Measurements from ENCODE around the gene RAB3IL1. TPM values are rescaled to one million over a fixed set of nuclear protein-coding genes. Genes with fewer than 3 reads are reported as not detected.

RAB3IL1 gene
- total RNA-seq, 1 experiment from 2014 or later = 5.8 TPM

DNA sequence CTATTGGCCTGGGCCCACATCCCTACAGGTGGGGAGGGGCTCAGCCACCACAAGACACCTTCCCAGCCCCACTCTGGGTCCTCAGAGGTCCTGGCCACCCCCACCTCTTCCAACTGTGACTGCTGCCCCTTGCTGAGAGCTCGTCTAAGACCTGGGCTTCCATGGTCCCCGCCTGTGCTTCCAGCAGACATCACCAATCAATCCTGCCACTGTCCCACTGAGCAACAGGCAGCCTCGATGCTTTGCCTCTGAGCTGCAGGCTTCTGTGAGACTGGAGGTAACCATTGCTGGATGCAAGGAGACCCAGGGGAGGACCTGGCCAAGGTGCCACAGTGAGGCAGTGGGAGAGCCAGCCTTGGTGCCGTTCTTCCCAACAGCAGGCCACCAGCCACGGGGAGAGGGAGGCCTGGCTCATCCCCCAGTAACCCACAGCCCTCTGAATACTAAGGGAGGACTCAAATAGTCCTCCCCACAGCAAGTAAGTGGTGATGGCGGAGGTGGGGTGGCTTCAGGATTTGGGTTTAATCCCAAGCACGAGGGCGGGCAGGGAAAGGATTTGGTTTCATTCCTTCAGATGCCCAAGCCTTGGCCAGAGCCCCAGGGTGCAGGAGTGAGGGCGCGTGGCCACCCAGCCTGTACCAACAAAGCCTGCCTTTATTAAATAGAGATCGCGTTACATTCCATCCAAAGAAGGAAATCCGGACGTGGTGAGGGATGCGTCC is 20.5 kb downstream of the RAB3IL1 start:
- no peaks in the 10 kb centered on the region for H3K27me3 ChIP-seq (ENCODE audit: control insufficient read depth, insufficient read depth, low read length)
- no peak overlapping the region for H3K4me3 ChIP-seq (ENCODE audit: insufficient read depth, low read depth, low read length)
- no peaks in the 10 kb centered on the region; the same call in 1 of the 2 replicates for H3K36me3 ChIP-seq (replicated peaks; ENCODE audit: control insufficient read depth, insufficient read depth, low read length)
- DNase-seq = no peak

DNA sequence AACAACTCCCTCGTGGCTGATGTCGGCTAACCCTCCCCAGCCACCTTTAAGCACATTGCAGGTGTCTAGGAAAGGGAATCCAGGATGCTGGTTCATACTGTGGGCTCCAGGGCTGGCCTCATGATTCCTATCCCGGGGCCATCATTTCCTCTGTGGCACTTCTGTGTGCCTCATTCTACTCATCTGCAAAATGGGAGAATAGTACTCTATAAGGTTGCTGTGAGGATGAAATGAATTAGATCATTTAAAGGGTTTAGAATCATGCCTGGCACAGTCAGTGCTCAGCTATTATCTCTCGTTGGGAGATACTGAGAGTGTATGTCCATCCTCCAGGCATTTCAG is 21.7 kb downstream of the RAB3IL1 start:
- no peak for DNase-seq

DNA sequence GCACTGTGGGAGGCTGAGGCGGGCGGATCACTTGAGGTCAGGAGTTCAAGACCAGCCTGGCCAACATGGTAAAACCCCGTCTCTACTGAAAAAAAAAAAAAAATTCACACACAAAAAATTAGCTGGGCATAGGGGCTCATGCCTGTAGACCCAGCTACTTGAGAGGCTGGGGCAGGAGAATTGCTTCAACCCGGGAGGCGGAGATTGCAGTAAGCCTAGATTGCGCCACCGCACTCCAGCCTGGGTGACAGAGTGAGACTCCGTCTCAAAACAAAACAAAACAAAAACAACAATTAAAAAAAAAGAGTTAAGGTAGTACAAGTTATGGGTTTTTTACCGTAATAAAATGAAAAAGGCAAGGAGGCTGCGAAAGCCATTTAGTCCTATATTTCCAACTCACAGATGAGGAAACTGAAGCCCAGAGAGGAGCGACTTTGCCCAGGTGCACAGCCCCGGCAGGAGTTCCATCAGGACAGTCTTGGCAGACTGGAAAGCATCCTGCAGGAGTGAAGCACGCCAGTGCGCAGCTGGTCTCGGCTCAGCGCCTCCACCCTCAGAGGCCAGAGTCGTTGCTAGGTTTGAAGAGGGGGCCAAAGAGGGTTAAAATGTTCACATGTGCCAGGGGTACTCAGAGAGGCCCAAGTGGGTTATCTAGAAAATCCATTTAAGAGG is 22.2 kb downstream of the RAB3IL1 start:
- H3K36me3 ChIP-seq (replicated peaks; ENCODE audit: control insufficient read depth, insufficient read depth, low read length) = no peaks in the 10 kb centered on the region
- no peak overlapping the region for H3K4me3 ChIP-seq (ENCODE audit: insufficient read depth, low read depth, low read length)
- peaks cover 3% of the 10 kb centered on the region; the same call in 1 of the 2 replicates for H3K27me3 ChIP-seq (ENCODE audit: control insufficient read depth, insufficient read depth, low read length)

More for the DNA sequence above, 21.7 kb downstream of the RAB3IL1 start:
- peaks cover 3% of the 10 kb centered on the region; the same call in 1 of the 2 replicates for H3K27me3 ChIP-seq (ENCODE audit: control insufficient read depth, insufficient read depth, low read length)
- H3K4me3 ChIP-seq (ENCODE audit: insufficient read depth, low read depth, low read length) = no peak overlapping the region
- H3K36me3 ChIP-seq (replicated peaks; ENCODE audit: control insufficient read depth, insufficient read depth, low read length) = no peaks in the 10 kb centered on the region

DNA sequence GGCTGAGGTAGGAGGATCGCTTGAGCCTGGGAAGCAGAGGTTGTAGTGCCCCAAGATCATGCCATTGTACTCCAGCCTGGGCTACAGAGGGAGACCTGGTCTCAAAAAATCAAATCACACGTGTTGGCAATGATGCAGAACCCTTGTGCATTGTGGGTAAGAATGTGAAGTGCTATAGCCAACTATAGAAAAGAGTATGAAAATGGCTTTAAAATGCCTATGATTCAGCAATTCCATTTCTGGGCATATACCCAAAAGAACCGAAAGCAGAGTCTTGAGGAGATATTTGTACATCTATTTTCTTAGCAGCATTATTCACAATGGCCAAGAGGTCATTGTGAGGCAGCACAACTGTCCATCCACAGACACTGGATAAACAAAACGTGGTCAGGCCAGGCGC is 23.4 kb downstream of the RAB3IL1 start:
- Histone ChIP-seq H3K4me3 (ENCODE audit: insufficient read depth, low read depth, low read length) (no peak overlapping the region), H3K36me3 (replicated peaks; ENCODE audit: control insufficient read depth, insufficient read depth, low read length) (no peaks in the 10 kb centered on the region), H3K27me3 (ENCODE audit: control insufficient read depth, insufficient read depth, low read length) (peaks cover 3% of the 10 kb centered on the region; the same call in 1 of the 2 replicates)
- DNase-seq = no peak

More for the DNA sequence above, 22.2 kb downstream of the RAB3IL1 start:
- no peak for DNase-seq

DNA sequence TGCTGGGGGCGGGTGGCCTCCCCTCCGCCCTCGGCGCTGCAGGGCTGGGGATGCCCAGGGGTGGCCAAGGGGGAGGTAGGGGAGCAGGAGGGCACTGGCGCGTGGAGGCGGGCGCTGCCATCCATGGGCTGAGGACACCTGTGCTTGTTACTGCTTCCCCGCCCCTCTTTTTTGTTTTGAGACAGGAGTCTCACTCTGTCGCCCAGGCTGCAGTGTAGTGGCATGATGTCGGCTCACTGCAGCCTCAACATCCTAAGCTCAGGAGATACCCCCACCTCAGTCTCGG is 25.3 kb downstream of the RAB3IL1 start:
- H3K27me3 ChIP-seq (ENCODE audit: control insufficient read depth, insufficient read depth, low read length) = peaks cover 3% of the 10 kb centered on the region; the same call in 1 of the 2 replicates
- peak overlapping the region; percentile 79 for H3K4me3 ChIP-seq (ENCODE audit: insufficient read depth, low read depth, low read length)
- DNase-seq = no peak
- H3K36me3 ChIP-seq (replicated peaks; ENCODE audit: control insufficient read depth, insufficient read depth, low read length) = no peaks in the 10 kb centered on the region

DNA sequence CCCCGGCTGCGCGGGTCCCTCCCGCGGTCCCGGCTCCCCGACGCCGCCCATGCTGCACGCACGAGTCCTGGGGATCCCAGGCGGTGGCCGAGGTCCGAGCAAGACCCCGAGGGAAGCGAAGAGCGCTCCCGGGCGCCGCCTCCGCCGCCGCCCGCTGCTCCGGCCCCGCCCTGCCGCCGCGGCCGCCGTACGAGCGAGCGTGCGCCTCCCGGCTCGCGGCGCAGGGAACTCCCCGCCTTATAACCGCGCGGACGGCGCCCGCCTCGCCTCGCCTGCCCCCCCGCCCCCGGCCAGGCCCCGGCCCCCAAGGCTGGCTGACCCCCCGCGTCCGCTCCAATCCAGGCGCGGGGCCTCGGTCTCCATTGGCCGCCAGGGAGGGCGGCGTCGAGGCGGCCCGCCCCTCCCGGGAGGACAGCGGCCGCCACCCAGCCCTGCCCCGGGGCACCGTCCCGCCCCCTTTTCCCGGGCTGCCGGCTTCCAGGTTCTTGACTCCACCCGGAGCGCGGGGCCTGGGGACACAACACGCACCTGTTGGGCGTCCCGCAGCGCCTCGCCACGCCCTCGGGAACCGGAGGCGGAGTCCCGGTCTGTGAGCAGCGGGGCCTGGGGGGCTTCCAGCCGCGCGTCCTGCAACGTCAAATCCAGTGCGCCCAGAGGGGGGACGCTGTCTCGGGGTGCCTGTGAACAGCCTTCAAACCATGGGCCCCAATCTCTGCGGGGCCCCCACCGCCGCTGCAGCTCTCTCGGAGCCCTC is 25.9 kb downstream of the RAB3IL1 start, which contains the start of gene FADS3:
Gene FADS3 (minus strand): TSS at position 215 of the 754 bp plus-strand sequence. CDS start 164 bp downstream, at position 51.
- peaks cover 3% of the 10 kb centered on the region; the same call in 1 of the 2 replicates for H3K27me3 ChIP-seq (ENCODE audit: control insufficient read depth, insufficient read depth, low read length)
- H3K4me3 ChIP-seq (ENCODE audit: insufficient read depth, low read depth, low read length) = peak within 1 kb of the TSS; percentile 79
- peak; percentile 99 for DNase-seq
- H3K36me3 ChIP-seq (replicated peaks; ENCODE audit: control insufficient read depth, insufficient read depth, low read length) = no peaks in the 10 kb centered on the region

DNA sequence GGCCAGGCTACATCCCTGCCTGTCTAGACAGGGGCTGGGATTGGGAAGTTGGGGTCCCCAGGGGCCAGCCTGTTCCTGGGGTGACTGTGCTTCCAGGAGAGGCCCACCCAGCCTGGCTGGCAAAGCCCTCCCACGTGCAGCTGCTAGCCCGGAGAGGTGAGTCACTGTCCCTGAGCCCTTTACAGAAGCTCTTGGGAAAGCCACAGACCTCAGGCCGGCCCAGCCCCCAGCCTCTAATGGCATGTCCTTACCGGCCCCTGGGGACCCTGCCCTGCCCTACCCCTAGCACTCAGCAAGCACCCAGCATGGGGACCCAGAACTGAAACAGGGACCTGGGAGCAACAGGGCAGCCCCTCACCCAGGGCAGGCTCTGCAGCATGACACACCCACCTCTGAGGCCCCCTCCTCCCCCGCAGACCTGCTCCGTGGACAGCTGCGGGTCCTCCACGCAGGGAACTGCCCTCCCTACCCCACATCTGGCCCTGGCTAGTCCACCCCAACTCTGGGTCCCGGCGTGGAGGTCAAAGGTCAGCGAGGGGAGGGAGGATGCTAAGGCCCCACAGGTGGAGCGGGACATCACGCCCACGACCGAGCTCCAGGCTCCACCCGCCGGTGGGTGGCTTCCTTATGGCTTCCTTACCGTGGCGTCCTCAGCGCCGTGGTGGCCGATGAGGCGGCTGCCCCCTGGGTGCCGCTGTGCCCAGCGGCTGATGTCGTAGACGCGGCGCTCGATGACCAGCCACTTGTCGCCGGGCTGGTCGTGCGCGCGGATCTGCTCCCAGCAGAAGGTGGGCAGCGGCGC is 26.6 kb downstream of the RAB3IL1 start:
- Histone ChIP-seq H3K4me3 (ENCODE audit: insufficient read depth, low read depth, low read length) (peak overlapping the region; percentile 79), H3K36me3 (replicated peaks; ENCODE audit: control insufficient read depth, insufficient read depth, low read length) (no peaks in the 10 kb centered on the region), H3K27me3 (ENCODE audit: control insufficient read depth, insufficient read depth, low read length) (peaks cover 3% of the 10 kb centered on the region; the same call in 1 of the 2 replicates)
- DNase-seq = peak; percentile 80

DNA sequence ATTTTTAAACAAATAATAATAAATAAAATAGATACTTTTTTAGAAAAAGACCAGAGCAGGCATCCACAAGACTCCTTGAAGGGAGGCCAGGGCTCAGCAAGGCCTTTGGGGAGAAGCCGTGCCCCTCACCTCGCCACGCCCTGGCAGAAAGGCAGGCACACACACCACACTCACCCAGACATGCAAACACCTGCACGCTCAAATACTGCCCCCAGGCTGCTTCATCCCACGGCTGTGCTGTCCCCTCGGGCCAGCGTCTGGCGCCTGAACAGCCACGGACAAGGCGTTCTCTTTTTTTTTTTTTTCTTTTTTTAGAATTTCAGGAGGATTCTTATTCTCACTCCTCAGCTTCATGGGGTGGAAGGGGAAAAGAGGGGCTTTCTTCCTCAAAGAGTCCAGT is 27.5 kb downstream of the RAB3IL1 start:
- Histone ChIP-seq H3K36me3 (replicated peaks; ENCODE audit: control insufficient read depth, insufficient read depth, low read length) (no peaks in the 10 kb centered on the region), H3K4me3 (ENCODE audit: insufficient read depth, low read depth, low read length) (no peak overlapping the region), H3K27me3 (ENCODE audit: control insufficient read depth, insufficient read depth, low read length) (peaks cover 3% of the 10 kb centered on the region; the same call in 1 of the 2 replicates)
- no peak for DNase-seq

DNA sequence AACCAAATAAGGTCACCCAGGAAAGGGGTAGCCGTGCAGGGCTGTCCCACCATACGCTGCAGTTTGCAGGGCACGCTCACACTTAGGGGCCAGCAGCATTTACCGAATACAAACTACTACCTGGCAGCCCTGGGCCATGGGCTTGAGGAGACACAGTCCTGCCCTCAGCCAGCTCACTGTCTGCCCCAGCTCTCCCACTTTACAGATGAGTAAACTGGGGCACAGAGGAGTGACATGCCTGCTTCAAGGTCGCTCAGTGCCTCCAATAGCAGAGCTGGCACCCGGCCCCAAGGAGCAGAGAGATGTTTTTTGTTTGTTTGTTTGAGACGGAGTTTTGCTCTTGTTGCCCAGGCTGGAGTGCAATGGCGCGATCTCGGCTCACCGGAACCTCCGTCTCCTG is 28.8 kb downstream of the RAB3IL1 start:
- peaks cover 3% of the 10 kb centered on the region; the same call in 1 of the 2 replicates for H3K27me3 ChIP-seq (ENCODE audit: control insufficient read depth, insufficient read depth, low read length)
- no peaks in the 10 kb centered on the region for H3K36me3 ChIP-seq (replicated peaks; ENCODE audit: control insufficient read depth, insufficient read depth, low read length)
- DNase-seq = no peak
- no peak overlapping the region for H3K4me3 ChIP-seq (ENCODE audit: insufficient read depth, low read depth, low read length)

DNA sequence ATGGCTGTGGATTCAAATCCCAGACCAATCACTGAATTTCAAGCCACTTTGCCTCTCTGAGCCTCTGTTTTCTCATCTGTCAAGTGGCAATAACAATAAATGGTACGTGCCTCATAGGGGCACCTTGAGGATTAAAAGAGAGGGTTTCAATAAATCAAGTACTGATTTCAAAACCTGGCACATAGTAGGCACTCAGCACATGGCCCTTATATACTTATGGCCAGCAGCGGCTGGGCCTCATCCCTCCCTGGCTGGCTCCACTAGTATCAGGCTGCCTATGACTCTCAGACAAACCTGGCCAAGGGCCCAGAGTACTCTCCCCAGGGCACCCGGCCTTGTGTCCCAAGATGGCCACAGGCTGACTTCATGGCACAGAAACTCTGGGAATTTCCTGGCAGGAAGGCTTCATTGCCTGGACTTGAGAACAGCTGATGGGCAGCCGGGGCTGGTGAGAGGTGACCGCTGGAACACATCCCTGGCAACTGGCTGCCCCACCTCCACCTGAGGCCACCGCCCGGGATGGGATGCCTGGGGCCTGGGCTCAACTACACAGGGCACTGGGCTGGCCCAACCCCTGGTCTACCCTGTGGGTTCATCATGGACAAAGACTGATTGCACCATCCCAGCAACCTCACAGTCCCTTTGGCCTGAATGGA is 29.4 kb downstream of the RAB3IL1 start:
- H3K36me3 ChIP-seq (replicated peaks; ENCODE audit: control insufficient read depth, insufficient read depth, low read length) = no peaks in the 10 kb centered on the region; the same call in 1 of the 2 replicates
- peaks cover 3% of the 10 kb centered on the region; the same call in 1 of the 2 replicates for H3K27me3 ChIP-seq (ENCODE audit: control insufficient read depth, insufficient read depth, low read length)
- DNase-seq = no peak
- no peak overlapping the region for H3K4me3 ChIP-seq (ENCODE audit: insufficient read depth, low read depth, low read length)

DNA sequence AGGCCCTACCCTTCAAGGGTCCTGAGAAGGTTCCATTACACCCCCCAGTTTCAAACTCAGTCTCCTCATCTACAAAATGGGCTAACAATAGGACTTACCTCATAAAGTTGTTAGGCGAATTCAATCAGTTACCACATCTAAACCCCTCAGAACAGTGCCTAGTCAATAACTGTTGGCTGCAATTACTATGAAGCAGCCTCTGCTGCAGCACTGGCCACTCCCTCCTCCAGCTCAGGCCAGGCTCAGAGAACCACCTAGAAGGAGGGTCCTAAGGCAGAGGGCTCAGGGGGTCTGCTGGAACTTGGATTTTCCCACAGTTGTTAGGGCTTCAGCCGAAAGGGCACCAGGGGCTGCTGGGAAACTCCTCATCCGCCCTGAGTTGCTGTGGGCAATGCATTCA is 30.7 kb downstream of the RAB3IL1 start:
- no peaks in the 10 kb centered on the region; the same call in 1 of the 2 replicates for H3K36me3 ChIP-seq (replicated peaks; ENCODE audit: control insufficient read depth, insufficient read depth, low read length)
- H3K27me3 ChIP-seq (ENCODE audit: control insufficient read depth, insufficient read depth, low read length) = peaks cover 3% of the 10 kb centered on the region; the same call in 1 of the 2 replicates
- no peak for DNase-seq
- no peak overlapping the region for H3K4me3 ChIP-seq (ENCODE audit: insufficient read depth, low read depth, low read length)

DNA sequence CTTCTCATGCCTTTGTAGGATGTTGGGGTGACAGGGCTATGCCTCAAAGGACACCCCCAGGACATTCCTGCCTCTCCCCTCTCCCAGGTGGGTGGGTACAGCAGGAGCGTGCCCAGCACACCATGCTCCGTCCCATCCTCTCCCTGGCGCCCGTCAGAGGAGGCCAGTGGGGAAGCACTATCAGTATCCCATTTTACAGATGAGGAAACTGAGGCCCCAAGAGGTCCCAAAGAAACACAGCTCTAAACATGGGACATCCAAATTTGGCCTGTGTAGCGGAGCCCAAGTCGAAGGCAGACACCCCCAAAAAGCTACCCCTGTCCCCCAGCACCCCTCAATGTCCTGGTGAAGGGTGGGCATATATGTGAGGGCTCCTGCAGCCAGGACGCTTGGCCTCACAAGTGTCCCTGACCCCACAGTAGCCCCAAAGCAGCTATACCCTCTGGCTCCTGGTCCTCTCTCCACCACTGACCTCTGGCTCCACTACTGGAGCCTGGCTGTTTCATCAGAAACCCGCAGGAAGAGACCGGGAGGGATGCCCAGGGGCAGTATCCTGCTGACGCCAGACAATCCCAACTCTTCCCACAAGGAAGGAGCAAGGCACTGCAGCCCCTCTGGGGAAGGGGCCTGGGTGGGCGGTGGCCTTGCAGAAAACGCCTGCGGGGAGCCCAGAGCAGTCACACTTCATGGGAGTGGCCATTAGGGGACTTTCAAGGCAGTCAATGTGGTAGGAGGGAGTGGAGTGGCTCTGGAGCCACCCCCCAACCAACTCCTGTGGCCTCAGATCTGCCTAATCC is 31.4 kb downstream of the RAB3IL1 start:
- no peak for DNase-seq
- Histone ChIP-seq H3K27me3 (ENCODE audit: control insufficient read depth, insufficient read depth, low read length) (peaks cover 3% of the 10 kb centered on the region; the same call in 1 of the 2 replicates), H3K4me3 (ENCODE audit: insufficient read depth, low read depth, low read length) (no peak overlapping the region), H3K36me3 (replicated peaks; ENCODE audit: control insufficient read depth, insufficient read depth, low read length) (no peaks in the 10 kb centered on the region; the same call in 1 of the 2 replicates)

DNA sequence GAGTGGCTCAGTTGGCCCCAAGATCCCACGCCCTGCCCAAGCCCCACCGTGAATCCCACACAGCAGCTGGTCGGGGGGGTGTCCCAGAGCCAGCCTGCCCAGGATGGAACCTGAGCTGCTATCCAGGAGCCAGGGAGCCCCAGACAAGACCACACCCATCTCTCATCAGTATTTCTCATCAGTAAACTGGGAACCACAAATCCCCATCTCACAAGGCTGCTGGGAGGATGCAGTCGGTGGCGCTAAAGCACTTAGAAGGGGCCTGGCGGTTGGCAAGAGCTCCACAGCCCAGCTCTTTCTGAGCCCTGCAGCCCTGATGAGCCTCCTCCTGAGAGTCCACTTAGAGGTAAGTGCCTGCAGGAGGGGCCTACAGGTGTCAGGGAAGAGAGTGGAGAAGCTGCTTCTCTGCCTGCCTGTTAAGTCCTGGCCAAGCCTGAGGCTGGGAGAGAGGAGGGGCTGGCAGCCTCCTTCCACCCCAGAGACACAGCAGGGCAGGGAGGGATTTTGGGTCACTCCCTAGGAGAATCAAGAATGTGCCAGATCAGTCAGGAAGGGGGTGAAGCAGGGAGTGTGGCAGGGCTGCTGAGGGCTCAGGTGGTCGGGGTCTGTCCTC is 32.1 kb downstream of the RAB3IL1 start:
- Histone ChIP-seq H3K36me3 (replicated peaks; ENCODE audit: control insufficient read depth, insufficient read depth, low read length) (no peaks in the 10 kb centered on the region; the same call in 1 of the 2 replicates), H3K4me3 (ENCODE audit: insufficient read depth, low read depth, low read length) (no peak overlapping the region), H3K27me3 (ENCODE audit: control insufficient read depth, insufficient read depth, low read length) (no peaks in the 10 kb centered on the region)
- DNase-seq = no peak
